SKM-1 treated with dmso at 0.1 percent for 144 hours (cell line): ENCODE data around the gene CNTNAP4.
A peak's percentile ranks its signal among the peaks of the same experiment; 100 is the strongest.

Experiments
- DNase-seq: peaks from one replicate; lab custom pipeline; 2025; ENCODE audit not compliant: unreplicated experiment; lab: John Stamatoyannopoulos, UW

CNTNAP4 gene

GRCh38 chr16:76303637-76304314 is 26.6 kb downstream of the CNTNAP4 start:
- no peak for DNase-seq

DNA sequence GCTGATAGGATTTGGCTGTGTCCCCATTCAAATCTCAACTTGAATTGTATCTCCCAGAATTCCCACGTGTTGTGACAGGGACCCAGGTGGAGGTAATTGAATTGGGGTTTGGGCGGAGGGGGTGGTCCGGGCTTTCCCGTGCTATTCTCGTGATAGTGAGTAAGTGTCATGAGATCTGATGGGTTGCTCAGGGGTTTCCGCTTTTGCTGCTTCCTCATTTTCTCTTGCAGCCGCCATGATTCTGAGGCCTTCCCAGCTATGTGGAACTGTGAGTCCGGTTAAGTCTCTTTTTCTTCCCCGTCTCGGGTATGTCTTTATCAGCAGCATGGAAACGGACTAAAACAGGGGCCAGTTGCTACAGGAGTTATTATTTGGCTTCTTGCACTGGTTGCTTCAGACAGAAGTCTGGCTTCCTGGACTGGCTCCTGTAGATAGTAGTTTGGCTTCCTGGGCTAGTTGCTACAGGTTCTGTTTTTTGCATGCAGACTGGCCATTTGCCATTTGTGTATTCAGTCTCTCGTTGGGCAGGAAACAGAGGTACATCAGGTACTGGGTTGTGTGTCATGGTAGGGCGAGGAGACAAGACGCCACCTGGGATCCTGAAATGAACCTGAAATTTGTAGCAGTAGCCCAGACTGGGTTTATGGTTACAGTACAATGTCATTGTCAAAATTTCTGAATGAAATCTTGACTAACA is 32.6 kb downstream of the CNTNAP4 start:
- no peak for DNase-seq

- no peak for DNase-seq
Observed at GRCh38 chr16:76311260-76311659, 34.1 kb downstream of the CNTNAP4 start.

DNA sequence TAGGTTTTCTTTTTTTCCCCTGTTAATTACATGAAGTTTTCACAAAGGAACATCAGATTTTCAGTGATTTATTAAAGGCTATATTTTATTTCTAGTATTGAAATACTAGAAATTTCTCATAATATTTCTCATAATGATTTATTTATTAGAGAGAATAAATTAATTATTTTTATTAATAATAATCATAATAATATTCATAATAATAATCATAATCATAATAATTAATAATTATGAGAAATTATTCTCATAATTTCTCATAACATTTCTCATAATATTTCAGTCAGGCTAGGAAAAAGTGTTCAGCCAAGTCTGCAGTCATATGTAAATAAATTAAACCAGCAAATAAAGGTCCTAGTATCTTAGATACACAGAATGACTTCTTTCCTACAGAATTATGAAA is 41.4 kb downstream of the CNTNAP4 start:
- no peak for DNase-seq

GRCh38 chr16:76329106-76329505 is 51.9 kb downstream of the CNTNAP4 start:
- DNase-seq: no peak

- no peak for DNase-seq
Observed at GRCh38 chr16:76335180-76335974, 58.2 kb downstream of the CNTNAP4 start.

- no peak for DNase-seq
Observed at GRCh38 chr16:76336112-76336511, 58.9 kb downstream of the CNTNAP4 start.

DNA sequence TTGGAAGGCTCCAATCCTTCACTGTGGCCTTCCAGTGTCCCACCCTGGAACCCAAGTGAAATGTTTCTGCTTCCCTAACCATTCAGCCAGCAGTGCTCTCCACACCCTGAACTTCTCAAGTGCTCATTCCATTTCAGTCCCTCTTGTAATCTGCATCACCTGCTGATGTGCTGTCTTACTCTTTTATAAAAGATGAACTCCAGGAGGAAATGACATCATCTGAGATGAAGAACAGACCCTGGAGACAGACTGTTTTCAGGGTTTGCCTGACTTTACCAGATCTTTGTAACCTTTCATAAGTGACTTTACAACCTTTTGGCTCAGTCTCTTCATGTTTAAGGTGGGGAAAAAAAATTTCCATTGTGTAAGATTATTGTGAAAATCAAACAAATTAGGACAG is 61.3 kb downstream of the CNTNAP4 start:
- DNase-seq: no peak

- no peak for DNase-seq
Observed at GRCh38 chr16:76343769-76344168, 66.6 kb downstream of the CNTNAP4 start.

GRCh38 chr16:76345163-76345661 is 68.0 kb downstream of the CNTNAP4 start:
- no peak for DNase-seq

- DNase-seq: no peak
Observed at GRCh38 chr16:76346210-76346609, 69.0 kb downstream of the CNTNAP4 start.

GRCh38 chr16:76351441-76351840 is 74.2 kb downstream of the CNTNAP4 start:
- DNase-seq: no peak

GRCh38 chr16:76360404-76360803 is 83.2 kb downstream of the CNTNAP4 start:
- no peak for DNase-seq

GRCh38 chr16:76370344-76370743 is 93.1 kb downstream of the CNTNAP4 start:
- DNase-seq: no peak

GRCh38 chr16:76371441-76371840 is 94.2 kb downstream of the CNTNAP4 start:
- DNase-seq: no peak

DNA sequence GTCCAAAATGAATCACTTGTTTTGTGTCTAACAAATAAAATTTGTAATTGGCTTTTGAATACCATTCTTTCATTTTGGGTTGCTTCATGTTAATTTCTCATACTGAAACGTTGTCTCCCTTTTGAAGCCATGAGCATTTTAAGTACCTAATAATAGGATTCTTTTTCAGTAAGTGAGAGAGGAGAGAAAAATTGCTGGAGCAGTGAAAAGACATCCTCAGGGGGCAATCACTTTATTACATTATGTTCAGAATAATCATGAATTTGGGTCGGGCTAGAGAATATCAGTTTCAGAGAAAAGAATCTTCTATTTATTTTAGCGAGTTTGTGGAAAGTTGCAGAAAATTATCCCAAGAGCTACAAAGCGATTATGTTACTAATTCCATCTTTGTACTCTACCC is 96.8 kb downstream of the CNTNAP4 start:
- no peak for DNase-seq

DNA sequence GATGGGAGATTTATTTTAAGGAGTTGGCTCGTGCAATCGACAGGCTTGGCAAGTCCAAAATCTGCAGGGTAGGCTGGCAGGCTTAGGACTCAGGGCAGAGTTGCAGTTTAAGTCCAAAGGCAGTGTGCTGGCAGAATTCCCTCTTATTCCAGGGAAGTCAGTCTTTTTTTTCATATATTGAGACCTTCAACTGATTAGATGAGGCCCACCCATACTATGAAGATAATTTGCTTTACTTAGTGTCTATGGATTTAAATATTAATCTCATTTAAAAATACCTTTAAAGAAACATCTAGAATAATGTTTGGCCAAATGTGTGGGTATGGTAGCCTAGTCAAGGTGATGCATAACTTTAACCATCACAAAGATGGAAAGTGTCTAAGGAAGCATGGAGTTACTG is 99.8 kb downstream of the CNTNAP4 start:
- DNase-seq: no peak

DNA sequence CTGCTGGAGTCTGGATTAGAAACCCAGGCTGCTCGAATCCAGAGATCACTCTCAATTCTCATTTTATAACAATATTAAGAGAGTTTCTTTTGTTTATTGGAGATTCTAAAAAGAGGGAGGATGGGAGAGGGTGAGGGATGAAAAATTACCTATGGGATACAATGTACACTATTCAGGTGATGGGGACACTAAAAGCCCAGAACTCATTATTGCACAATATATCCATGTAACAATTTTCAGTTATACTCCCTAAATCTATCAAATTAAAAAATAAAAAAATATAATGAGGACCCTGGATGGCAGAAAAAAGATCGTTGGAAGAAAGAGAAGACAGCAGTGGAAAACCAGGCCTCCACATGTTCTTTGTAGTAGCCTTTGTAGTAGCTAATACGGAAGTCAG is 100.8 kb downstream of the CNTNAP4 start:
- no peak for DNase-seq

DNA sequence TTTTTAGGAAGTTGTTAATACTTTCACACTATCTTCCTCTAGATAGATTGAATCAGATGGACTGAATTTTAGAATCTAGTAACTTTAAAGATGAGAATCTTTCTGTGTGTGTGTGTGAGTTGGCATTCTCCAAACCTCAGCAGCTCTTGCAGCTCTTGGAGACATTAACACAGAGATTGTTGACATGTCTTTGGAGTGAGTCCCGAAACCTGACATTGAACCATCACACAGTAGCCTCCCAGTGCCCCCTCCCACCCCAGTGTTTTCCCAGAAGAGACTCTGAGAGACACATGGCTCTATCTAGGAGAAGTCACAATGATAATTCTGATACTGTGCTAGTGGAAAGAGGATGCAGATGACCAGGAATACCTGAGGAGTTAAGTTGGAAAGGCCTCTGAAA is 103.9 kb downstream of the CNTNAP4 start:
- no peak for DNase-seq

DNA sequence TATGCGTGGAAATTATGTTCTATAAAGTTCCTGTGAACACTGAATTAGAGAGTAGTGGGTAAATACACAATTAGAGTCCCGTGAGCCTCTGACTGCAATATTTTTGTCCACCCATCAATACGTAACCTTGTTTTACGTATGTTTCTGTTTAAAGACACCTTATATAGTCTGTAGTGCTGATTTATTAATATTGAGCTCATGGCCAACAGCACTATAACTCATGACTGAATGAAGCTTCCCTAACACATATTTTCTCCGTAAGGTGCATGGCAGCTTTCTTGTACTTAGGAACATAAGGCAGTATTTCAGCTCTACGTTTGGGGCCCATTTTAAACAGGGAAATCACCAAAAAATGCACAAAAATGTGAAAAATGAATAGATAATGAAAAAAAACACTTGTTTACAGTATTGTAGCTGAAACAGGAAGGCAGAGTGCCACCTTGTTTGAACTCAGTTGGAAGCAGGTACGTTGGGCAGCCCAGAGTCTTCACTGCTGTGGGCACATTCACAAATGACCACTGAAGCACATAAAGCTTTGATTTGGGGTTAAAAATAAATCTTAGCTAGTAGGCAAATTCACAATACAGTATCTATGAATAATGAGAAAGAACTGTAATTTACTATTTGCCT is 108.5 kb downstream of the CNTNAP4 start:
- no peak for DNase-seq

DNA sequence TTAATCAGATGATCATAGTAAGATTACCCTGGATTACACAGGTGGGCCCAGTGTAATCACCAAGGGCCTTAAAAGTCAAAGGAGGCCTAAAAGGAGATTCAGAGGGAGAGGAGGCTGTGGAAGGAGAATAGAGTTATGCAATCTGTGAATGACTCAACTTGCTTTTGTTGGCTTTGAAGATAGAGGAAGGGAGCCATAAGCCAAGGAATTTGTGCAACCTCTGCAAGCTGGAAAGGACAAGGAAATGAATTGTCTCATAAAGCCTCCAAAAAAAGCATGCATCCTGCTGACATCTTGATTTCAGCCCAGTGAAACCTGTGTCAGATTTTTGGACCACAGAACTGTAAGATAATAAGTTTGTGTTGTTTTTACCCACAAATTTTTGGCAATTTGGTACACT is 109.6 kb downstream of the CNTNAP4 start:
- peak; percentile 33 for DNase-seq
